Measurements from ENCODE around the gene PTTG1.

Gene PTTG1

DNA sequence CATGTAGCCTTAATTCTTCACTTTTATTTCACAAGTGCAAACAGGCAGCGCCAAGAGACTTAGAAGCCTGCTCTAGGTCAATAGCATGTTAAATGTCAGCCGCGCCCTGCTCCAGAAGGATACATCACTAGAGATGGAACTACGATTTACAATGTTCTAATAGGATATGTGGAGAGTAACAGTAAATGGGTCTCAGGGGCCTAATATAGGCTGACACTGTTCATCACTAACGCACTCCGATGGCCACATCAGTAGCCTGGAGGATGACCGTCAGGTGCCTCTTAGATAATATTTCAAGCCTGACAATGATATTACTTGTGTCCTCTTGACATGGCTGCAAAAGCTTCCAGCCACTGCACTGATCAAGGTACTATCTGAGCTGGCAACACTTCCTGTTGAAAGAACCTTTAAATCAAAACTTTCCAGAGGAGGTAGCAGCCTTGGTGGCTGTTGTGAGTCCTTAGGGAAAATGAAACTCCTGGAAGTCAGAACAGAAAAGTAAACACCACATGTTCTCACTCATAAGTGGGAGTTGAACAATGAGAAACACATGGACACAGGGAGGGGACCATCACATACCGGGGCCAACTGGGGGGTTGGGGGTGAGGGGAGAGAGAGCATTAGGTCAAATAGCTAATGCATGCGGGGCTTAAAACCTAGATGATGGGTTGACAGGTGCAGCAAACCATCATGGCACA, 35.0 kb downstream of the PTTG1 start:
- TF ChIP-seq SIN3A (IDR thresholded peaks at IDR 0.05; ENCODE audit: borderline replicate concordance, insufficient read depth, low read length) (no peak), POLR2AphosphoS5 (IDR thresholded peaks at IDR 0.05; ENCODE audit: low read depth, low read length) (no peak), TAF1 (IDR thresholded peaks at IDR 0.05; ENCODE audit: borderline replicate concordance, insufficient read depth, low read length) (no peak), FOXP2 (optimal IDR thresholded peaks at IDR 0.05; ENCODE audit: borderline replicate concordance, extremely low read depth, extremely low read length, insufficient read depth) (no peak)
- TF ChIP-seq, protein P1, sequence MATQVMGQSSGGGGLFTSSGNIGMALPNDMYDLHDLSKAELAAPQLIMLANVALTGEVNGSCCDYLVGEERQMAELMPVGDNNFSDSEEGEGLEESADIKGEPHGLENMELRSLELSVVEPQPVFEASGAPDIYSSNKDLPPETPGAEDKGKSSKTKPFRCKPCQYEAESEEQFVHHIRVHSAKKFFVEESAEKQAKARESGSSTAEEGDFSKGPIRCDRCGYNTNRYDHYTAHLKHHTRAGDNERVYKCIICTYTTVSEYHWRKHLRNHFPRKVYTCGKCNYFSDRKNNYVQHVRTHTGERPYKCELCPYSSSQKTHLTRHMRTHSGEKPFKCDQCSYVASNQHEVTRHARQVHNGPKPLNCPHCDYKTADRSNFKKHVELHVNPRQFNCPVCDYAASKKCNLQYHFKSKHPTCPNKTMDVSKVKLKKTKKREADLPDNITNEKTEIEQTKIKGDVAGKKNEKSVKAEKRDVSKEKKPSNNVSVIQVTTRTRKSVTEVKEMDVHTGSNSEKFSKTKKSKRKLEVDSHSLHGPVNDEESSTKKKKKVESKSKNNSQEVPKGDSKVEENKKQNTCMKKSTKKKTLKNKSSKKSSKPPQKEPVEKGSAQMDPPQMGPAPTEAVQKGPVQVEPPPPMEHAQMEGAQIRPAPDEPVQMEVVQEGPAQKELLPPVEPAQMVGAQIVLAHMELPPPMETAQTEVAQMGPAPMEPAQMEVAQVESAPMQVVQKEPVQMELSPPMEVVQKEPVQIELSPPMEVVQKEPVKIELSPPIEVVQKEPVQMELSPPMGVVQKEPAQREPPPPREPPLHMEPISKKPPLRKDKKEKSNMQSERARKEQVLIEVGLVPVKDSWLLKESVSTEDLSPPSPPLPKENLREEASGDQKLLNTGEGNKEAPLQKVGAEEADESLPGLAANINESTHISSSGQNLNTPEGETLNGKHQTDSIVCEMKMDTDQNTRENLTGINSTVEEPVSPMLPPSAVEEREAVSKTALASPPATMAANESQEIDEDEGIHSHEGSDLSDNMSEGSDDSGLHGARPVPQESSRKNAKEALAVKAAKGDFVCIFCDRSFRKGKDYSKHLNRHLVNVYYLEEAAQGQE (IDR thresholded peaks at IDR 0.05; ENCODE audit: insufficient read depth in 1 of 2, low read depth in 2 of 2, low read length in 2 of 2): no peak

DNA sequence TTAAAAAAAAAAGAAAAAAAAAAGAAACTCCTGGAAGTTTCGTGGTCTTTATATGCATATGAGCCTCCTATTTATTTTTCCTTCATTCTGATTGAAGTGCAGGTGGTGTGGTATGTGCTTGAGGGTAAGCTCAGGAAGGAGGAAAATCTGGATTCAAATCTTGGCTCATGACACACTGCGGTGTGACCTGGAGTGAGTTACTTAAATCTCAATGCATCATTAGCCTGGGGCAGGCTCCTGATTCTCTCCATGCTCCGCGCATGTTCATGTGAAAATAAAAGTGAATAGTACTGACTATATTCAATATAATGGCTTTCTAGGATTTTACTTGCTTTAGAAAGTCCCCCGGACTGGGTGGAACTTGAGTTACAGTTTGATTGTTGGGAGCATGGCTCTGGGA, 35.6 kb downstream of the PTTG1 start:
- TF ChIP-seq FOXP2 (optimal IDR thresholded peaks at IDR 0.05; ENCODE audit: borderline replicate concordance, extremely low read depth, extremely low read length, insufficient read depth): no peak
- TF ChIP-seq SIN3A (IDR thresholded peaks at IDR 0.05; ENCODE audit: borderline replicate concordance, insufficient read depth, low read length): no peak
- TF ChIP-seq, protein P1 (IDR thresholded peaks at IDR 0.05; ENCODE audit: insufficient read depth in 1 of 2, low read depth in 2 of 2, low read length in 2 of 2): no peak
- TF ChIP-seq POLR2AphosphoS5 (IDR thresholded peaks at IDR 0.05; ENCODE audit: low read depth, low read length): no peak
- TF ChIP-seq TAF1 (IDR thresholded peaks at IDR 0.05; ENCODE audit: borderline replicate concordance, insufficient read depth, low read length): no peak

DNA sequence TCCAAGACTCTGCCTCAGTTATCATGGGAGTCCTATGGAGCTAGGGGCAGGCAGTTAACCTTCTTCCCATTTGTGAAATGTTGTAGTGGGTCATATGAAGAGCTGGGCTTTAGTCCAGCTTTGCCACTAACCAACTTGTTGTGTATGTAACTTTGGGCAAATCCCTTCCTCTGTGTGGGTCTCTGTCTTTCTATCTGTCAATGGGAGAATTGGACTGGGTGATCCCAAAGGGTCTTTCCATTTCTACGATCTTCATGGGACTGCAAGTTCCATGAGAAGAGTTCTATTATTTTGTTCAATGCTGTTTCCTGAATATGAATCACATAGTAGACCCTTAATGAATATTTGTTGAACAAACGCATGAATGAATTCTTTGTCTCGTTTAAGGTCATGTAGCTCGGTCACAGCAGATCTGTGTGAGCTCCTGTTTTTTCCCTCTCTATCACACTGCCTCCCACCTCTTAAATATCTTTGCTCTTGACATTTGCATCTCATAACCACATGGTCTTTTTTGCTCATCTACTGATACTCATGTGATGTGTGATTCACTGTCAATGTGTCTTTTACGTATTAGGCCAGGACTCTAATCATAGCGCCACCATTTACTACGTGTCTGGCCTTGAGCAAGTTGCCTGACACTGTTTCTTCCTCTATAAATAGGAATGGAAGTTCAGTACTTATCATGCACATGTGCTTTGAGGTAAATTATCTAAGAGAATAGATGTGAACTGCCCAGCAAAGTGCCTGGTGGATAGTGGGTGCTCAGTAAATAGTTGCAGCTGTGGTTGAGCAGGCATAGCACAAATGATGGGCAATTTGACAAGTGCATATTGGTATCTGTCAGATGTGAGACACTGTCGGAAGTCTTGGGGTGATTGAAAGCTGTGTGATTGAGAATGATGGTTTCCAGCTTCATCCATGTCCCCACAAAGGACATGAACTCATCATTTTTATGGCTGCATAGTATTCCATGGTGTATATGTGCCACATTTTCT, 37.4 kb downstream of the PTTG1 start:
- TF ChIP-seq FOXP2 (optimal IDR thresholded peaks at IDR 0.05; ENCODE audit: borderline replicate concordance, extremely low read depth, extremely low read length, insufficient read depth) (no peak), SIN3A (IDR thresholded peaks at IDR 0.05; ENCODE audit: borderline replicate concordance, insufficient read depth, low read length) (no peak), POLR2AphosphoS5 (IDR thresholded peaks at IDR 0.05; ENCODE audit: low read depth, low read length) (no peak), TAF1 (IDR thresholded peaks at IDR 0.05; ENCODE audit: borderline replicate concordance, insufficient read depth, low read length) (no peak)
- TF ChIP-seq, protein P1 (IDR thresholded peaks at IDR 0.05; ENCODE audit: insufficient read depth in 1 of 2, low read depth in 2 of 2, low read length in 2 of 2): no peak

DNA sequence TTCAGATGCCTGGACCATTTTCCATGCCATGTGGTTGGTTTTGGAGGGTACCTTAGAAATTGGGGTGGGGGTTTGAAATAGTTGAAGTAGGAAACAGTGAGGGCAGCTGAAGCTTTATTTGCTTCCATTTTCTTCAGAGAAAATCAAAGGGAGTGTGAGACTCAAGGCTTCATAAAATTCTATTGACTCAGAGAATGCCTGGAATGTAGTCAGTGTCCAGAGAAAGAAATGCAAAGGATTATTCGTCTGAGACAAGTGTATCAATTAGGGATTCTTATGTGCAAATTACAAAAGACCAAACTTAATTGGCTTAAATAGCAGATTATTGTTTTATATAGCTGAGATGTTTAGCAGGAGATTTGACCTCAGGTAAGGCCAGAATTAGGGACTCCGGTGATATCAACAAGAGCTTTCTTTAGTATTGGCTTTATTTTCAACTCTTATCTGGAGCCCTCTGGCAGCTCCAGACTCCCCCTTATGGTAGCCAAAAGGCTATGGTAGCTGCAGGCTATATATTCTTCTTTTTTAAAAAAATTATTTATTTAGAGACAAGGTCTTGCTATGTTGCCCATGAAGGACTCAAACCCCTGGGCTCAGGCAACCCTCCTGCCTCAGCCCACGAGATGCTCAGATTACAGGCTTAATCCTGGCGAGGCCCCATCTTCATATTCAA, 38.9 kb downstream of the PTTG1 start:
- TF ChIP-seq FOXP2 (optimal IDR thresholded peaks at IDR 0.05; ENCODE audit: borderline replicate concordance, extremely low read depth, extremely low read length, insufficient read depth): no peak
- TF ChIP-seq TAF1 (IDR thresholded peaks at IDR 0.05; ENCODE audit: borderline replicate concordance, insufficient read depth, low read length): no peak
- TF ChIP-seq, protein P1 (IDR thresholded peaks at IDR 0.05; ENCODE audit: insufficient read depth in 1 of 2, low read depth in 2 of 2, low read length in 2 of 2): no peak
- no peak for TF ChIP-seq SIN3A (IDR thresholded peaks at IDR 0.05; ENCODE audit: borderline replicate concordance, insufficient read depth, low read length)
- TF ChIP-seq POLR2AphosphoS5 (IDR thresholded peaks at IDR 0.05; ENCODE audit: low read depth, low read length): no peak

Measured in PFSK-1 (cell line).